HCT116 (cell line): ENCODE data around the gene ELK3.

Source experiments
- EZH2 ChIP-seq: fragments of 200-600 bp; sonication (generic); IDR thresholded peaks from 2 replicates; pipeline ENCODE4 v1.6.1; 2017; ENCODE audit warnings: antibody characterized with exemption, mixed run types
- POLR2AphosphoS5 ChIP-seq: IDR thresholded peaks from 2 replicates; pipeline ENCODE4 v1.6.1; 2011; ENCODE audit warnings: mild to moderate bottlenecking, low read depth, low read length, moderate library complexity
- RAD21 ChIP-seq: IDR thresholded peaks from 2 replicates; pipeline ENCODE4 v1.6.1; 2012; ENCODE audit warnings: low read depth, mild to moderate bottlenecking
- SIN3A ChIP-seq: IDR thresholded peaks from 2 replicates; pipeline ENCODE4 v1.6.1; 2012; ENCODE audit warnings: low read depth
- SP1 ChIP-seq: IDR thresholded peaks from 2 replicates; pipeline ENCODE4 v1.6.1; 2012; ENCODE audit warnings: low read depth
- ZFX ChIP-seq: fragments of 450-650 bp; IDR thresholded peaks from 2 replicates; pipeline ENCODE4 v1.6.1; 2017
- ZNF274 ChIP-seq: fragments of 200-500 bp; sonication (Bioruptor generic); IDR thresholded peaks from 2 replicates; pipeline ENCODE4 v1.6.1; 2014; ENCODE audit warnings: mild to moderate bottlenecking, low read depth, low read length, inconsistent platforms
- TF ChIP-seq, protein P1 (sequence below), 3 experiments: fragments of 200-600 bp in 1 of 3; sonication (generic) in 1 of 3; IDR thresholded peaks in 2 of 3; conservative IDR thresholded peaks in 1 of 3; 2 replicates each; pipeline ENCODE4 v1.5.1; 2012 to 2017; ENCODE audit warnings: low read depth in 2 of 3, low read length in 2 of 3, antibody characterized with exemption in 1 of 3, borderline replicate concordance in 1 of 3, control low read depth in 1 of 3, mild to moderate bottlenecking in 1 of 3, mixed read lengths in 1 of 3, mixed run types in 1 of 3, moderate library complexity in 1 of 3; ENCODE audit not compliant: insufficient read depth in 1 of 3
- TF ChIP-seq, protein P2 (sequence below): IDR thresholded peaks from 2 replicates; pipeline ENCODE4 v1.6.1; 2011; ENCODE audit warnings: mild to moderate bottlenecking, low read length, moderate library complexity; ENCODE audit not compliant: insufficient replicate concordance; ENCODE audit errors: extremely low read depth
- TF ChIP-seq, protein P3 (sequence below): IDR thresholded peaks from 2 replicates; pipeline ENCODE4 v1.6.1; 2012; ENCODE audit warnings: low read depth

DNA sequence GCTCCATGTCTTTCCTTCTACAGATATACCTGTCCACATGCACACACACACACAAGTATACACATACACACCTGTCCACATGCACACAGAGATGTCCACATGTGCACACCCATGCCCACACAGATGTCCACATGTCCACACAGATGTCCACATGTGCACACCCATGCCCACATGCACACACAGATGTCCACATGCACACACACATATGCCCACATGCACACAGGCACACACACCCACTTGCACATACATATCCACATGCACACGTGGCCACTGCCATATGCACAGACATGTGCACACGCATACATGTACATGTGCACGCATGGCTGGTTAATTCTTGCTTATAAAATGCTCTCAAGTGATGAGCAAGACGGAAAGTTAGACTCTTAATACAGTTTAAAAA lies 32.2 kb downstream of the ELK3 start:
- TF ChIP-seq, protein P1, sequence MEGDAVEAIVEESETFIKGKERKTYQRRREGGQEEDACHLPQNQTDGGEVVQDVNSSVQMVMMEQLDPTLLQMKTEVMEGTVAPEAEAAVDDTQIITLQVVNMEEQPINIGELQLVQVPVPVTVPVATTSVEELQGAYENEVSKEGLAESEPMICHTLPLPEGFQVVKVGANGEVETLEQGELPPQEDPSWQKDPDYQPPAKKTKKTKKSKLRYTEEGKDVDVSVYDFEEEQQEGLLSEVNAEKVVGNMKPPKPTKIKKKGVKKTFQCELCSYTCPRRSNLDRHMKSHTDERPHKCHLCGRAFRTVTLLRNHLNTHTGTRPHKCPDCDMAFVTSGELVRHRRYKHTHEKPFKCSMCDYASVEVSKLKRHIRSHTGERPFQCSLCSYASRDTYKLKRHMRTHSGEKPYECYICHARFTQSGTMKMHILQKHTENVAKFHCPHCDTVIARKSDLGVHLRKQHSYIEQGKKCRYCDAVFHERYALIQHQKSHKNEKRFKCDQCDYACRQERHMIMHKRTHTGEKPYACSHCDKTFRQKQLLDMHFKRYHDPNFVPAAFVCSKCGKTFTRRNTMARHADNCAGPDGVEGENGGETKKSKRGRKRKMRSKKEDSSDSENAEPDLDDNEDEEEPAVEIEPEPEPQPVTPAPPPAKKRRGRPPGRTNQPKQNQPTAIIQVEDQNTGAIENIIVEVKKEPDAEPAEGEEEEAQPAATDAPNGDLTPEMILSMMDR (IDR thresholded peaks at IDR 0.05 in 2 of 3, conservative IDR thresholded peaks at IDR 0.05 in 1 of 3; ENCODE audit: borderline replicate concordance in 1 of 3, insufficient read depth in 1 of 3, low read depth in 2 of 3, low read length in 2 of 3): no peak
- TF ChIP-seq SIN3A (no peak), ZNF274 (no peak), ZFX (no peak), POLR2AphosphoS5 (no peak), SP1 (no peak), EZH2 (no peak), RAD21 (no peak)
- TF ChIP-seq, protein P2, sequence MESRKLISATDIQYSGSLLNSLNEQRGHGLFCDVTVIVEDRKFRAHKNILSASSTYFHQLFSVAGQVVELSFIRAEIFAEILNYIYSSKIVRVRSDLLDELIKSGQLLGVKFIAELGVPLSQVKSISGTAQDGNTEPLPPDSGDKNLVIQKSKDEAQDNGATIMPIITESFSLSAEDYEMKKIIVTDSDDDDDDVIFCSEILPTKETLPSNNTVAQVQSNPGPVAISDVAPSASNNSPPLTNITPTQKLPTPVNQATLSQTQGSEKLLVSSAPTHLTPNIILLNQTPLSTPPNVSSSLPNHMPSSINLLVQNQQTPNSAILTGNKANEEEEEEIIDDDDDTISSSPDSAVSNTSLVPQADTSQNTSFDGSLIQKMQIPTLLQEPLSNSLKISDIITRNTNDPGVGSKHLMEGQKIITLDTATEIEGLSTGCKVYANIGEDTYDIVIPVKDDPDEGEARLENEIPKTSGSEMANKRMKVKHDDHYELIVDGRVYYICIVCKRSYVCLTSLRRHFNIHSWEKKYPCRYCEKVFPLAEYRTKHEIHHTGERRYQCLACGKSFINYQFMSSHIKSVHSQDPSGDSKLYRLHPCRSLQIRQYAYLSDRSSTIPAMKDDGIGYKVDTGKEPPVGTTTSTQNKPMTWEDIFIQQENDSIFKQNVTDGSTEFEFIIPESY: no peak
- TF ChIP-seq, protein P3, sequence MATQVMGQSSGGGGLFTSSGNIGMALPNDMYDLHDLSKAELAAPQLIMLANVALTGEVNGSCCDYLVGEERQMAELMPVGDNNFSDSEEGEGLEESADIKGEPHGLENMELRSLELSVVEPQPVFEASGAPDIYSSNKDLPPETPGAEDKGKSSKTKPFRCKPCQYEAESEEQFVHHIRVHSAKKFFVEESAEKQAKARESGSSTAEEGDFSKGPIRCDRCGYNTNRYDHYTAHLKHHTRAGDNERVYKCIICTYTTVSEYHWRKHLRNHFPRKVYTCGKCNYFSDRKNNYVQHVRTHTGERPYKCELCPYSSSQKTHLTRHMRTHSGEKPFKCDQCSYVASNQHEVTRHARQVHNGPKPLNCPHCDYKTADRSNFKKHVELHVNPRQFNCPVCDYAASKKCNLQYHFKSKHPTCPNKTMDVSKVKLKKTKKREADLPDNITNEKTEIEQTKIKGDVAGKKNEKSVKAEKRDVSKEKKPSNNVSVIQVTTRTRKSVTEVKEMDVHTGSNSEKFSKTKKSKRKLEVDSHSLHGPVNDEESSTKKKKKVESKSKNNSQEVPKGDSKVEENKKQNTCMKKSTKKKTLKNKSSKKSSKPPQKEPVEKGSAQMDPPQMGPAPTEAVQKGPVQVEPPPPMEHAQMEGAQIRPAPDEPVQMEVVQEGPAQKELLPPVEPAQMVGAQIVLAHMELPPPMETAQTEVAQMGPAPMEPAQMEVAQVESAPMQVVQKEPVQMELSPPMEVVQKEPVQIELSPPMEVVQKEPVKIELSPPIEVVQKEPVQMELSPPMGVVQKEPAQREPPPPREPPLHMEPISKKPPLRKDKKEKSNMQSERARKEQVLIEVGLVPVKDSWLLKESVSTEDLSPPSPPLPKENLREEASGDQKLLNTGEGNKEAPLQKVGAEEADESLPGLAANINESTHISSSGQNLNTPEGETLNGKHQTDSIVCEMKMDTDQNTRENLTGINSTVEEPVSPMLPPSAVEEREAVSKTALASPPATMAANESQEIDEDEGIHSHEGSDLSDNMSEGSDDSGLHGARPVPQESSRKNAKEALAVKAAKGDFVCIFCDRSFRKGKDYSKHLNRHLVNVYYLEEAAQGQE: no peak
